ENCODE results near the gene DUSP18. TPM values are rescaled to one million over a fixed set of nuclear protein-coding genes. Genes with fewer than 3 reads are reported as not detected.

Gene DUSP18
- total and polyA plus RNA-seq, 2 of the 13 experiments (the other 11 are each of a cell fraction or from before 2014, with no cell fraction given): 1.4 to 2.3 TPM

- TF ChIP-seq, protein P1, sequence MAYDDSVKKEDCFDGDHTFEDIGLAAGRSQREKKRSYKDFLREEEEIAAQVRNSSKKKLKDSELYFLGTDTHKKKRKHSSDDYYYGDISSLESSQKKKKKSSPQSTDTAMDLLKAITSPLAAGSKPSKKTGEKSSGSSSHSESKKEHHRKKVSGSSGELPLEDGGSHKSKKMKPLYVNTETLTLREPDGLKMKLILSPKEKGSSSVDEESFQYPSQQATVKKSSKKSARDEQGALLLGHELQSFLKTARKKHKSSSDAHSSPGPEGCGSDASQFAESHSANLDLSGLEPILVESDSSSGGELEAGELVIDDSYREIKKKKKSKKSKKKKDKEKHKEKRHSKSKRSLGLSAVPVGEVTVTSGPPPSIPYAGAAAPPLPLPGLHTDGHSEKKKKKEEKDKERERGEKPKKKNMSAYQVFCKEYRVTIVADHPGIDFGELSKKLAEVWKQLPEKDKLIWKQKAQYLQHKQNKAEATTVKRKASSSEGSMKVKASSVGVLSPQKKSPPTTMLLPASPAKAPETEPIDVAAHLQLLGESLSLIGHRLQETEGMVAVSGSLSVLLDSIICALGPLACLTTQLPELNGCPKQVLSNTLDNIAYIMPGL (CRISPR knock-in tag; IDR thresholded peaks at IDR 0.05; ENCODE audit: borderline replicate concordance in 1 of 2, low read depth in 1 of 2): no peak; a peak in 2 of 4 replicates
- TF ChIP-seq MNT (IDR thresholded peaks at IDR 0.05) (peak; percentile 13; the same call in 1 of the 2 replicates), HOXA5 (CRISPR knock-in tag; IDR thresholded peaks at IDR 0.05) (no peak), ZNF557 (CRISPR knock-in tag; IDR thresholded peaks at IDR 0.05) (no peak), NAIF1 (CRISPR knock-in tag; IDR thresholded peaks at IDR 0.05; ENCODE audit: borderline replicate concordance) (peak; percentile 97), HDAC1 (CRISPR knock-in tag; IDR thresholded peaks at IDR 0.05) (peak; percentile 72), ZBTB34 (CRISPR knock-in tag; IDR thresholded peaks at IDR 0.05) (no peak), ZNF792 (CRISPR knock-in tag; IDR thresholded peaks at IDR 0.05) (peak; percentile 38; the same call in 1 of the 2 replicates), DNMT1 (CRISPR knock-in tag; IDR thresholded peaks at IDR 0.05) (no peak), ZNF879 (CRISPR knock-in tag; IDR thresholded peaks at IDR 0.05) (0 out of 2 replicates have a peak, but pooled peaks have one; percentile 53), LRRFIP1 (CRISPR knock-in tag; conservative IDR thresholded peaks at IDR 0.05) (no peak), ZNF670 (CRISPR knock-in tag; IDR thresholded peaks at IDR 0.05; ENCODE audit: borderline replicate concordance) (no peak), AKAP8 (CRISPR knock-in tag; IDR thresholded peaks at IDR 0.05) (0 out of 2 replicates have a peak, but pooled peaks have one; percentile 30)
- TF ChIP-seq, protein P2, sequence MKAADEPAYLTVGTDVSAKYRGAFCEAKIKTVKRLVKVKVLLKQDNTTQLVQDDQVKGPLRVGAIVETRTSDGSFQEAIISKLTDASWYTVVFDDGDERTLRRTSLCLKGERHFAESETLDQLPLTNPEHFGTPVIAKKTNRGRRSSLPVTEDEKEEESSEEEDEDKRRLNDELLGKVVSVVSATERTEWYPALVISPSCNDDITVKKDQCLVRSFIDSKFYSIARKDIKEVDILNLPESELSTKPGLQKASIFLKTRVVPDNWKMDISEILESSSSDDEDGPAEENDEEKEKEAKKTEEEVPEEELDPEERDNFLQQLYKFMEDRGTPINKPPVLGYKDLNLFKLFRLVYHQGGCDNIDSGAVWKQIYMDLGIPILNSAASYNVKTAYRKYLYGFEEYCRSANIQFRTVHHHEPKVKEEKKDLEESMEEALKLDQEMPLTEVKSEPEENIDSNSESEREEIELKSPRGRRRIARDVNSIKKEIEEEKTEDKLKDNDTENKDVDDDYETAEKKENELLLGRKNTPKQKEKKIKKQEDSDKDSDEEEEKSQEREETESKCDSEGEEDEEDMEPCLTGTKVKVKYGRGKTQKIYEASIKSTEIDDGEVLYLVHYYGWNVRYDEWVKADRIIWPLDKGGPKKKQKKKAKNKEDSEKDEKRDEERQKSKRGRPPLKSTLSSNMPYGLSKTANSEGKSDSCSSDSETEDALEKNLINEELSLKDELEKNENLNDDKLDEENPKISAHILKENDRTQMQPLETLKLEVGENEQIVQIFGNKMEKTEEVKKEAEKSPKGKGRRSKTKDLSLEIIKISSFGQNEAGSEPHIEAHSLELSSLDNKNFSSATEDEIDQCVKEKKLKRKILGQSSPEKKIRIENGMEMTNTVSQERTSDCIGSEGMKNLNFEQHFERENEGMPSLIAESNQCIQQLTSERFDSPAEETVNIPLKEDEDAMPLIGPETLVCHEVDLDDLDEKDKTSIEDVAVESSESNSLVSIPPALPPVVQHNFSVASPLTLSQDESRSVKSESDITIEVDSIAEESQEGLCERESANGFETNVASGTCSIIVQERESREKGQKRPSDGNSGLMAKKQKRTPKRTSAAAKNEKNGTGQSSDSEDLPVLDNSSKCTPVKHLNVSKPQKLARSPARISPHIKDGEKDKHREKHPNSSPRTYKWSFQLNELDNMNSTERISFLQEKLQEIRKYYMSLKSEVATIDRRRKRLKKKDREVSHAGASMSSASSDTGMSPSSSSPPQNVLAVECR (CRISPR knock-in tag; IDR thresholded peaks at IDR 0.05; ENCODE audit: borderline replicate concordance): peak; percentile 91
These were observed at the start of gene DUSP18 (continued) for GRCh38 chr22:30667494-30668385.
